Neural cell (in vitro differentiated cells): ENCODE results near the gene SERINC4. TPM values are rescaled to one million over a fixed set of nuclear protein-coding genes. Genes with fewer than 3 reads are reported as not detected.

ENCODE experiments used
- H2AFZ ChIP-seq: fragments of 200-600, 300-800 bp; sonication (generic), shearing (Covaris generic); 2 replicates; pipeline ENCODE4 v1.6.0; 2014; ENCODE audit warnings: low read depth, mild to moderate bottlenecking, antibody characterized with exemption, low read length, moderate library complexity
- H3F3A ChIP-seq: fragments of 200-600 bp; shearing (Covaris generic); 2 replicates; pipeline ENCODE4 v1.6.1; 2016; ENCODE audit warnings: mild to moderate bottlenecking, moderate library complexity, mixed read lengths, antibody characterized with exemption, low read length; ENCODE audit not compliant: insufficient read depth, poor library complexity, severe bottlenecking
- H3K27ac ChIP-seq: fragments of 200-600, 300-800 bp; sonication (generic), shearing (Covaris generic); 2 replicates; pipeline ENCODE4 v1.5.1; 2014; ENCODE audit warnings: mild to moderate bottlenecking, low read length, moderate library complexity
- H3K27me3 ChIP-seq: fragments of 300-800, 200-600 bp; sonication (generic), shearing (Covaris generic); 2 replicates; pipeline ENCODE4 v1.6.0; 2014; ENCODE audit warnings: mild to moderate bottlenecking, low read depth, low read length, moderate library complexity; ENCODE audit not compliant: insufficient read depth
- H3K36me3 ChIP-seq: fragments of 300-800, 200-600 bp; sonication (generic), shearing (Covaris generic); 2 replicates; pipeline ENCODE4 v1.5.1; 2014; ENCODE audit warnings: mild to moderate bottlenecking, antibody characterized with exemption, low read length, moderate library complexity; ENCODE audit not compliant: insufficient read depth
- H3K4me2 ChIP-seq: fragments of 300-800, 200-600 bp; sonication (generic), shearing (Covaris generic); 2 replicates; pipeline ENCODE4 v1.6.0; 2014; ENCODE audit warnings: mild to moderate bottlenecking, low read length
- H3K4me3 ChIP-seq: fragments of 300-800, 200-600 bp; sonication (generic), shearing (Covaris generic); 2 replicates; pipeline ENCODE4 v1.5.1; 2014; ENCODE audit warnings: mild to moderate bottlenecking, low read length, moderate library complexity
- H3K79me2 ChIP-seq: fragments of 200-600 bp; shearing (Covaris generic); replicated peaks from 2 replicates; pipeline ENCODE4 v1.6.0; 2014; ENCODE audit warnings: mild to moderate bottlenecking, low read length, moderate library complexity; ENCODE audit not compliant: insufficient read depth
- H3K9ac ChIP-seq: fragments of 300-800, 200-600 bp; sonication (generic), shearing (Covaris generic); 2 replicates; pipeline ENCODE4 v1.6.1; 2016; ENCODE audit warnings: mild to moderate bottlenecking, low read length, mixed read lengths
- H3K9me2 ChIP-seq: fragments of 200-600 bp; shearing (Covaris generic); 2 replicates; pipeline ENCODE4 v1.6.1; 2016; ENCODE audit warnings: mild to moderate bottlenecking, low read length, mixed read lengths; ENCODE audit not compliant: insufficient read depth
- H3K9me3 ChIP-seq: fragments of 200-600, 300-800 bp; sonication (generic), shearing (Covaris generic); 2 replicates; pipeline ENCODE4 v1.6.1; 2016; ENCODE audit warnings: mild to moderate bottlenecking, mixed run types, low read length, moderate library complexity, mixed read lengths
- H4K20me1 ChIP-seq: fragments of 200-600 bp; shearing (Covaris generic); 2 replicates; pipeline ENCODE4 v1.6.1; 2016; ENCODE audit warnings: mild to moderate bottlenecking, mixed run types; ENCODE audit not compliant: insufficient read depth
- CTCF ChIP-seq: fragments of 450-650 bp; IDR thresholded peaks from 2 replicates; pipeline ENCODE4 v1.5.1; 2014; ENCODE audit warnings: antibody characterized with exemption, mild to moderate bottlenecking, moderate library complexity; ENCODE audit not compliant: poor library complexity, severe bottlenecking
- EP300 ChIP-seq: fragments of 450-650 bp; conservative IDR thresholded peaks from 2 replicates; pipeline ENCODE4 v1.6.1; 2014; ENCODE audit warnings: antibody characterized with exemption, mild to moderate bottlenecking, moderate library complexity; ENCODE audit not compliant: poor library complexity, severe bottlenecking
- EZH2 ChIP-seq: fragments of 200-600, 300-800 bp; shearing (Covaris generic), sonication (generic); IDR thresholded peaks from 2 replicates; pipeline ENCODE4 v1.6.1; 2014; ENCODE audit warnings: antibody characterized with exemption, low read length, borderline replicate concordance, mild to moderate bottlenecking; ENCODE audit not compliant: insufficient read depth, poor library complexity, severe bottlenecking
- MXI1 ChIP-seq: fragments of 450-650 bp; conservative IDR thresholded peaks from 2 replicates; pipeline ENCODE4 v1.6.1; 2014; ENCODE audit warnings: antibody characterized with exemption, mild to moderate bottlenecking; ENCODE audit not compliant: poor library complexity, severe bottlenecking
- POLR2AphosphoS5 ChIP-seq: IDR thresholded peaks from 2 replicates; pipeline ENCODE4 v1.6.1; 2012
- RAD21 ChIP-seq: fragments of 450-650 bp; conservative IDR thresholded peaks from 2 replicates; pipeline ENCODE4 v1.6.1; 2014; ENCODE audit warnings: antibody characterized with exemption, mild to moderate bottlenecking, moderate library complexity
- REST ChIP-seq: IDR thresholded peaks from 2 replicates; pipeline ENCODE4 v1.6.1; 2012; ENCODE audit warnings: borderline replicate concordance
- SMC3 ChIP-seq: fragments of 450-650 bp; conservative IDR thresholded peaks from 2 replicates; pipeline ENCODE4 v1.6.1; 2014; ENCODE audit warnings: antibody characterized with exemption, mild to moderate bottlenecking, moderate library complexity; ENCODE audit not compliant: poor library complexity
- TAF1 ChIP-seq: IDR thresholded peaks from 2 replicates; pipeline ENCODE4 v1.6.1; 2012; ENCODE audit warnings: low read depth
- polyA plus RNA-seq: library from polyadenylated mRNA; depleted of rRNA; stranded (reverse); fragments of >200 nt; gene quantifications from 2 replicates; pipeline ENCODE4 v1.2.3, GENCODE V29; 2014

Gene SERINC4
- polyA plus RNA-seq, 1 donor from 2014 or later, result 0.47 TPM

- H3K9me2 ChIP-seq, result no peaks in the 10 kb centered on the region
- H4K20me1 ChIP-seq, result no peaks in the 10 kb centered on the region
- H3K9ac ChIP-seq, result no peak overlapping the region
- no peak overlapping the region for H3K27ac ChIP-seq
- H3F3A ChIP-seq, result no peaks in the 10 kb centered on the region
- no peaks in the 10 kb centered on the region for H3K79me2 ChIP-seq
- no peak overlapping the region for H2AFZ ChIP-seq
- no peak overlapping the region for H3K4me3 ChIP-seq
- no peaks in the 10 kb centered on the region for H3K9me3 ChIP-seq
- no peak overlapping the region for H3K4me2 ChIP-seq
- H3K27me3 ChIP-seq, result no peaks in the 10 kb centered on the region
- no peaks in the 10 kb centered on the region for H3K36me3 ChIP-seq
- TF ChIP-seq RAD21 (no peak), POLR2AphosphoS5 (no peak), SMC3 (no peak), MXI1 (no peak), EZH2 (no peak), REST (no peak)
These were observed 36.1 kb downstream of the SERINC4 start for GRCh38 chr15:43763819-43764446.

GRCh38 chr15:43762824-43763223, 37.2 kb downstream of the SERINC4 start:
- H3K4me2 ChIP-seq, result no peak overlapping the region
- no peak overlapping the region for H3K4me3 ChIP-seq
- TF ChIP-seq POLR2AphosphoS5 (no peak), MXI1 (no peak), CTCF (no peak), RAD21 (no peak), REST (no peak), TAF1 (no peak), SMC3 (no peak), EP300 (no peak), EZH2 (no peak)
- no peaks in the 10 kb centered on the region for H4K20me1 ChIP-seq
- H3F3A ChIP-seq, result no peaks in the 10 kb centered on the region
- no peak overlapping the region for H3K27ac ChIP-seq
- no peak overlapping the region for H2AFZ ChIP-seq
- no peaks in the 10 kb centered on the region for H3K9me3 ChIP-seq
- H3K36me3 ChIP-seq, result no peaks in the 10 kb centered on the region
- no peak overlapping the region for H3K9ac ChIP-seq
- no peaks in the 10 kb centered on the region for H3K79me2 ChIP-seq
- no peaks in the 10 kb centered on the region for H3K9me2 ChIP-seq
- H3K27me3 ChIP-seq, result no peaks in the 10 kb centered on the region
